NCI-H1436 treated with DMSO at 0.1 percent for 48 hours (cell line): ENCODE results near the gene CCDC183.
"Not testable (repeated sequence)": the region's sequence is repeated elsewhere in the genome, so short reads cannot be mapped to it uniquely, and the experiment has no call there.

ENCODE experiments used
- DNase-seq: peaks from one replicate; lab custom pipeline; 2025; lab: John Stamatoyannopoulos, UW

The CCDC183 gene

DNA sequence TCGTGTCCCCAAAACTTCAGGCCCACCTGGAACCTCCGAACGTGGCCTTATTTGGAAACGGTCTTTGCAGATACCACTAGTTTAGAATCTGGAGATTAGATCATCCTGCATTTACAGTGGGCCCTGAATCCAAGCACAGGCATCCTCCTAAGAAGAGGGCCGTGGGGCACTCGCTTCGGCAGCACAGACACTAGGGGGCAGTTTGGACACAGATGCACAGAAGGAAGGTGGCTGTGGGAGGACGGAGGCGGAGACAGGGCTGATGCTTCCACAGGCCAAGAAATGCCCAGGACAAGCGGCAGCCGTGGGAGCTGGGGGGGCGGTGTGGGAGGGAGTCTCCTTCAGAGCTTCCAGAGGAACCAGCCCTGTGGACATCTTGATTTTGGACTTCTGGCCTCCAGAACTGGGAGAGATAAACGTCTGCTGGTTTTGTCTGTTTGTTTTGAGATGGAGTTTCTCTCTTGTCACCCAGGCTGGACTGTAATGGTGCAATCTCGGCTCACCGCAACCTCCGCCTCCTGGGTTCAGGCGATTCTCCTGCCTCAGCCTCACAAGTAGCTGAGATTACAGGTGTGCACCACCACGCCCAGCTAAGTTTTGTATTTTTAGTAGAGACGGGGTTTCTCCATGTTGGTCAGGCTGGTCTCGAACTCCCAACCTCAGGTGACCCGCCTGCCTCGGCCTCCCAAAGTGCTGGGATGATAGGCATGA, 35.1 kb upstream of the CCDC183 start:
- DNase-seq, result not testable (repeated sequence)

DNA sequence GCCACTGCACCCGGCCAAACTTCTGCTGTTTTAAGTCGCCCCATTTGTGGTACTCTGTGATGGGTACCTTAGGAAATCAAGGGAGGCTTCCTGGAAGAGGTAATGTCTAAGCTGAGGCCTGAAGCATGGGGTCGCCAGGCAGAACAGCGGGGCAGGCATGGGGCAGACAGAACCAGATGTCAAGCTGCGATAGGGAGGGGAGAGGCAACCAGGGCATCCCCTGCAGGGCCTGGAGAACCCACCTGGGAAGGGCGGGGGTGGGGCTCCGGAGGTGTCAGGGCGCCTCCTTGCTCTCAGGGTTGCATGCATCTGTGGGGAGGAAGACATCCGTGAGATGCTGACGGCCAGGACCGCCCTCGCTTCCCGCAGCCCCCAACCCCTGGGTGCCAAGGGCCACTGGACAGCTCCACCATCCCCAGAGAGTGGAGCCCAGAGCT, 34.6 kb upstream of the CCDC183 start:
- DNase-seq, result no peak

DNA sequence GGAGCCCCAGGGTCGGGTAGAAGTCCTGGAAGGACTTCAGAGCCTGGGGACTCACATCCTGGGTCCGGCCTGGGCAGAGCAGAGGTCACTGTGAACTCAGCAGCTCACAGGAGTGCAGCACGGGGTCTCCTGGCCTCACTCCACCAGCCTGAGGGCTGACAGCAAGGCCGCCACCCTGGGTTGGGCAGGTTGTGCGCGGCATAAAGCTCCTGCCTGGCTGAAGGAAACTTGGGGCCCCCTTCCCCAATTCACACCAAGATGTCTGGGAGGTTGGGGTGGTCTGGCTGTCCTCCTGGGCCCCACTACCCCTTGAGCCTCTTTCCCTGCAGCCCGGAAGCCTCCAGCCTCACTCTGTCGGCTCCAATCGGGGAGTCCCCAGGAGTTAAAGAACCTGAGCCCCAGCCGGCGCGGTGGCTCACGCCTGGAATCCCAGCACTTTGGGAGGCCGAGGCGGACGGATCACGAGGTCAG, 33.9 kb upstream of the CCDC183 start:
- DNase-seq, result no peak

DNA sequence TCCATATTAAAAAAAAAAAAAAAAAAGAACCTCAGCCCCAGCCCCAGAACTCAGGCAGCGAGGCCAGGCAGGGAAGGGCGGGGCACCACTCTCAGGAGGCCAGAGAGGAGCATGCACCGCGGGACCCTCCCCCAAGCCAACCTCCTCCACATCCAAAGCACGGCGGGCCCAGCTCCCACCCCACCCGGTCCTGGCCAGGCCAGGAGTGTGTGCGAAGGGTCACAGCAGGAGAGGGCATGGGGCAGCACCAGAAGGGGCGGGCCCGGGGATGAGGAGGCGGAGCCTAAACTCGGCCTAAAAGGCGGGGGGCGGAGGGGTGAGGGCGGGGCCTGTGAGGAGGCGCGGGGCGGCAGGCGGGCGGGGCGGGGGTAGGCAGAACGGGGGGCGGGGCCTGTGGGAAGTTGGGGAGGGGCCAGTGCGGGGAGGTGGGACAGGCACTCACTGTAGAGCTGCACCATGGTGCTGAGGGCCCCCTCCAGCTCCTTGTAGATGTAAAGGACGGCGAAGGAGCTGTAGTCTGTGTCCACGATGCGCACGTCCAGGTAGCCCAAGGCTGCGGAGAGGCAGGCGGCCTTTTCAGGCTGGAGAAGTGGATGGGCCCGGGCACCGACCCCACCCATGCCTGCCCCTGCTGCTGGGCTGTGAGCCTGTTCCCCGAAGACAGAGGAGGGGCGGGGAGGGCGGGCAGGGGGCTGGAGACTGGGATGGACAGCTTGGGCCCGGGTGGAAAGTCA, 33.1 kb upstream of the CCDC183 start:
- no peak for DNase-seq

DNA sequence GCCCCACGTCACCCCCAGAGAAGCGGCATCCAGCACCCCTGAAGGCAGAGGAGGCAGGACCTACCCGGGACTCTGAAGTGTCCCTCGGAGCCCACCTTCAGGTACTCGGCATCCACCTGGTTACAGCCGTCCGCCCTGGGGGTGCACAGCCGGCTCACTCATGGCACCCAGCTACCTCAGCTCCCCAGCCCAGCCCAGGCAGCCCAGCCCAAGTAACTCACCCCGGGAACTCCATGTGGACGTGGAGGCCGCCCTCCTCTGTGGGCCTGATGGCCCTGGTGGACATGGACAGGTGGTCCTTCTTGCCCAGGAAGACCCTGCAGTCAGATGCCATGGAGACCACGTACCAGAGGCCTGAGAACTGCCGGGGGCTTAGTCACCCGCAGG, 32.5 kb upstream of the CCDC183 start:
- DNase-seq, result no peak

DNA sequence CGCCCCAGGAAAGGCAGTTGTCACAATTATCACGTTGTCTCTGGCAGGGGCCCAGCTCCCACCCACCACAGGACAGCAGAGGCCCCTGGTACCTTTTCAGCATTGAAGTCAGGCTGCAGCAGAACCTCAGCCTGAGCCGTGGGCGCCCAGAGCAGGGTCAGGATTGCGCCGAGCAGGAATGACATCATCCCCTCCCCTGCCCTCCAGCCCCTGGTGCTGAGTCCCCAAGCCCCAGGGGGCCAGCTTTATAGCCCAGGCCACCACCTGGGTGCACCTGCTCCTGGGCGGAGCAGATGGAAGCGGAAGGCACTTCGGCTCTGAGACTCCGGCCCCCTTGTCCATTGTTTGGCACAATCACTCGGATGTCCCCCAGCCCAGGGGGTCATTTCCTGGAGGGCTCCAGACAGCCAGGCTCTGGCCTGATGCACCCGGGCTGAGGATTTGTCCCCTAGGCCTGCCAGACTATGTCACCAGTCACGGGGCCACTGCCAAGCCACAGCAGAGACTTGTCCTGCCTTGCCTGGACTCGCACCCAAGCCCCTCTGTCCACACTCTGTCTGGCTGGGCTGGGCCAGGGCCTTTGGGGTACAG, 31.7 kb upstream of the CCDC183 start, which contains the start of gene LCN15:
LCN15 (minus strand) TSS at position 218 of the 591 bp plus-strand sequence; CDS start at position 188, 30 bp downstream.
- no peak for DNase-seq

DNA sequence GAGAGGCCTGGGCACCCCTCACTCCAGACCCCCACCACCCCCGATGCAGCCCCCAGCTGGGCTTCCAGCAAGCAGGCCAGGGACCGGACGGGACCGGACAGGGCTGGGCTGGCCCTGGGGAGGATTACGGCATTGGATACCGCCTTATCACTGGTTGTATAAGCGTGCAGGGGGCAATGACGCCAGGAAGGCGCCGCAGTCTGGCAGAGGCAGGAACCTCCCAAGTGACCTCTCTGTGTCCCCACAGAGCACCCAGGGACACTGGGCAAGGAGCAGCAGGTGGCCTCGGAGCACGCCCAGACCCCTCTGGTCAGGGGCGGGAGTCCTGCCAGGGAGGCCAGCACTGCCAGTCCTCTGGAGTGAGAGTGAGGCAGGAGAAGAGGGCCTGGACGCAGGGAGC, 31.1 kb upstream of the CCDC183 start:
- no peak for DNase-seq

DNA sequence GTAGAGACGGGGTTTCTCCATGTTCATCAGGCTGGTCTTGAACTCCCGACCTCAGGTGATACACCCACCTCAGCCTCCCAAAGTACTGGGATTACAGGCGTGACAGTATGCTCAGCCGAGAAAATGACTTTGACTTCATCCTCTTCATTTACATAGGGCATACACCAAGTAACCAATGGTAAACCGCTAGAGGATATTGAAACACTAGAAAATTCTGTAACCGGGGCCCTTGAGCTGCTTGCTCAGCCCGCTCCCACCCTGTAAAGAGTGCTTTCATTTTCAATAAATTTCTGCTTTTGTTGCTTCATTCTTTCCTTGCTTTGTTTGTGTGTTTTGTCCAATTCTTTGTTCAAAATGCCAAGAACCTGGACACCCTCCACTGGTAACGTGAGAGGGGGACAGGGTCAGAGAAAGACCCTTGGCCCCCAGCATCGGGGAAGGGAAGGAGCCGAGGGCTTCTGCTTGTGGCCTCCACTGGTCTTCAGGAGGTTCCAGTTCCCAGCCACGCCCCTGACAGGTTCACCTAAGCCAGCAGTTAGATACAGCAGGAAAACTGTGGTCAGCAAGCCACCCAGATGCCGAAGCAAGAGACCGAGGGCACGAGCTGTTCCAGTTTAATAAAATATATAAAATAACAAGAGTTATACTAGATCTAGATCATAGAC, 30.3 kb upstream of the CCDC183 start:
- DNase-seq, result not testable (repeated sequence)

DNA sequence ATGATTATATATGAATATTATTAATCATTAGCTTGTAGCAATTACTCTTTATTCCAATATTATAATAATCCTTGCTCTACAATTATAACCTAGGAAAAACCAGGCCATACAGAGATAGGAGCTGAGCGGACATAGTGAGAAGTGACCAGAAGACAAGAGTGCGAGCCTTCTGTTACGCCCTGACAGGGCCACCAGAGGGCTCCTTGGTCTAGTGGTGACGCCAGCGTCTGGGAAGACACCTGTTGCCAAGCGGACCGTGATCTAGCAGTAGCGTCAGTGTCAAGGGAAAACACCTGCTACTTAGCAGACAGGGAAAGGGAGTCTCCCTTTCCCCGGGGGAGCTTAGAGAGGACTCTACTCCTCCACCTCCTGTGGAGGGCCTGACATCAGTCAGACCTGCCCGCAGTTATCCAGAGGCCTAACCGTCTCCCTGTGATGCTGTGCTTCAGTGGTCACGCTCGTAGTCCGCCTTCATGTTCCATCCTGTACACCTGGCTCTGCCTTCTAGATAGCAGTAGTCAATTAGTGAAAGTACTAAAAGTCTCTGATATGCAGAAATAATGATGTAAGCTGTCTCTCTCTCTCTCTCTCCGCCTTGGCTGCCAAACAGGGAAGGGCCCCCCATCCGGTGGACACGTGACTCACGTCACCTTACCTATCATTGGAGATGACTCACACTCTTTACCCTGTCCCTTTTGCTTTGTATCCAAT, 29.6 kb upstream of the CCDC183 start:
- peak; percentile 26 for DNase-seq

DNA sequence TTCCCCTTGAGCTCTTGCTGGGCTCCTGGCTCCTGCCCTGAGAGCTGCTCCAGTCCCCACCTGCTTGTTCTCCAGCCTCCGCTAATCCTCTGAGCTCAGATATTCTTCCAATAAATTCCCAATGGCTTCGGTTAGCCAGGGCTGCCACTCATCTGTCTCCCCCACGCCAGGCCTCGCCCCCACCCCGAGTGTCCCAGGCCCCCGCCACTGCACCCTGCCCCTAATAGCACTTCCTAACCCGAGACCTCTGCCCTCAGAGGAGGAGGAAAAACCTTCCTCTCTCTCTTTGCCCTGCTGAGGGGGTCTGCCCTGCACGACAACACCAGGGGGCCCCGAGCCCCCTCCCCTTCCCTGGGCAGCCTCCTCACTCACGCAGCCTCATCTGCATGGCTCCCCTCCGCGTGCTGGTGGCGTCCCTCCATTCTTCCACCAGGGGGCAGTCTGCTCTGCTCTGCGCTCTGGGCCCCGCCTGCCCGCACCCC, 26.4 kb upstream of the CCDC183 start:
- no peak for DNase-seq

DNA sequence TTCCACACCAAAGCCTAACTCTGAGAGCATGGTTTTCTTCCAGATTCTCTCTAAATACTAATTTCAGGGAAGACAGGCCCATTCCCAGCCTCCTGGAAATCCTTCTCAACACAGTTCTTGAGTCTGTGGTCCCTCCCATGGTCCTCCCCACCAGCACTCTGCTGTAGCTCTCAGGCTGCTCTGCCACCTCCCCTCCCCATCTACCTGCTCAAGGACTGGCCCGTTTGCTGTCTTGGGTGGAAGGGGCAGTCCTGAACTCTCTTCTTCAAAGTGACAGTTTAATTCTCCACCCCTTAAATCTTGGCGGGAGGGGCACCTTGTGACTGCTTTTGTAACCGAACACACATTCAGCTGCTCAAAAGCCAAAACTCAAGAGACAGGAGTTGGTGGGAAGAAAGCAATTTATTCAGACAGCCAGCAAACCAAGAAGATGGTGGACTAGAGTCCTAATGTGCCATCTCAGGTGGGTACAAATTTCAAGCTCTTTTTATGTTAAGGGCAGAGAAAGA, 24.2 kb upstream of the CCDC183 start:
- DNase-seq, result no peak

DNA sequence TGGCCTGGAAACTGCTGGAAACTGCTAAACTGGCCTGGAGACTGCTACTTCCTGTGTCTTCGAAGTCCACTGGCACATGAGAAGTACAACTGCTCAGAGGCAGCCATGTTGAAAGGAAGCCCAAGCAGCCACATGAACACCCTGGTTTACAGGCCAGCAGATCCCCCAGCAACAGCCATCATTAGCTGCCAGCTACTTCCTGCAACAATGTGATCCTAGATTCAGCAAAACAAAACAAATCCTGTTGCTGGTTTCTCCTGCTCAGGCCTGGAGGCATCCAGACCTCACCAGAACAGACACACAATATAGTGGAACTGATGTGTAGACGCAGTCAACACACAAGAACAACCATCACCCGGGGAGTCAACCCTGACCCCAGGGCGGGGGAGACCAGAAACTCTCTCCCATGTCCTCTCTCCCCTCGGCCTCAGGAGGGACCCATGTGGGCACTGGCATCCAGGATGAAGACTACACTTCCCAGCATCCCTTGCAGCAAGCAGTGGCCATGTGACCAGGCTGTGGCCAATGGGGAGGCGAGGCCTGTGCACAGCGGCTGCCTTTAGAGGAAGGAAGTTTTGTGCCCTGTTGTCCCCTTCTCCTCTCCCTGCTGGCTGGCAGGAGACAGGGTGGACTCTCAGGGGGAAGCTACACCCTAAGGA, 22.6 kb upstream of the CCDC183 start:
- no peak for DNase-seq

DNA sequence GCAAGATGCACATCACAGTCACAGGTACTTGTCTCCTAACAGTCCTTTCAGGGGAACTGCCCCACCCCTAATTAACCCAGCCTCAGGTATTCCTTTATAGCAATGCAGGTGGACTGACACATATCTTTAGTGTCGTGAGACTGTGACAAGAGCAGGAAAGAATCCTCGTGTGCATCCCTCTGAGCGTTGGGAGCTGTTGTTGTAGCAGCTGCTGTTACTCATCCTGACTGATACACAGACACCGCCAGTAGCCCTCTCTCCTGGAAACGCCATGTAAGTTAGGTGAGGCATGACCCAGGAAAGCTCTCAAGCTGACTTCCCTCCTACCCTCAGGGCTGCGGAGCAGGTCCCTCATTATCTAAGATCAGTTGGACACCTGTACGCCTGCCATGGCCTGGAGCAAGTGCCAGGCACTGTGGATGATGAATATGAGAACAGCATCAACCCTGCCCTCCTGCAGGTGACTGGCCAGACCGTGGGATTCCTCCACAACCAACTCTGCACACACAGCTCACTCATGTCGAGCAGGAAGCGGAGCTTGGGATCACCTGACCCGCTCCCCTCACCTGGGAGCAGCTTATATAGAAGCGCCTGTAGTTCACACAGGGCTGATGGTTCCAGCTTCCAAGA, 21.6 kb upstream of the CCDC183 start:
- DNase-seq, result no peak

DNA sequence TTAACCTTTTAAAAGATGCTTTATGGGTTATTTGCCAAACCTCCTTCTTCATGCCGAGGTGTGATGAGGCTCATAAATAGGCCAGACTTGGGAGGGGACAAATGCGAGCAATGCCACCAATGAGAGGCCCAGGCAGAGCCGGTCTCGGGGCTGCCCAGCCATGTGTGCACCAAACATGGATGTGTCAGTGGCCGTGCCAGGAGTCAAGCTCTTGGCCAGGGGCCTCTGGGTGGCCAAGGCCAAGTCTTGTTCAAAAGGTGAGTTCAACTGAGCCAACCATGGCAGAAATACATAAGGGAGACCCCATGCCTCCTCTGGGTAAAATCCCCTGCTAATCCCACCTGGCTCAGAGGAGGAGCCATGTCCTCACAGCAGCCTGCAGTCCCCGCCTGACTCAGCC, 20.9 kb upstream of the CCDC183 start:
- no peak for DNase-seq

DNA sequence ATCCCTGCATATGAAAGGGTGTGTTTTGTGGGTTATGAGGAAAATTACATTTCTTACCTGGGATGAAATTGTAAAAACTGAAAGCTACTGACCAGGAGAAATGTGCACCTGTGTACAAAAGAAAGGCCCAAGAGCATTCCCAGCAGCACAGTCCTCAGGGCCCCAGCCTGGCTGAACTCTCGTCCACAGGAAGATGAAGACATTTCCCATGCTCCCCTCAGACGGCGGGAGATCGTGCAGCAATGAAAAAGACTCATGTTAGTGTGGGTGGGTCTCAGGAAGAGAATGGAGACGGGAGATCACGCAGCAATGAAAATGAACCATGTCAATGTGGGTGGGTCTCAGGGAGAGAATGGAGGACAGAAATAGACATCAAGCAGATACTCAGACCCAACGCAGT, 19.2 kb upstream of the CCDC183 start:
- no peak for DNase-seq

DNA sequence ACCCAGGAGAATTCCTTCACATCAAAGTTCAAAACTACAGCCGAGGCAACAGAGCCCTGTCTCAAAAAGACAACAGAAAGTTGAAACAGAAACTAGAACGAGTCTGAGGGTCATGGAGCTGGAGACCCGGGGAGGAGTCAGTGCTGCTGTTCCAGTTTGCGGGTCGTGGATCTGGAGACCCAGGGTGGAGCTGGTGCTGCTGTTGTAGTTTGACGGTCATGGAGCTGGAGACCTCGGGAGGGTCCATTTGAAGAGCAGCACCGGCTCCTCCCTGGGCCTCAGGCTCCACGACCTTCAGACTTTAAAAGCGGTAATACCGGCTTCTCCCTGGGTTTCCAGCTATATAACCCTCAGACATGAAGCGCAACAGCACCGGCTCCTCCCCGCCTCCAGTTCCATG, 18.8 kb upstream of the CCDC183 start:
- DNase-seq, result no peak

DNA sequence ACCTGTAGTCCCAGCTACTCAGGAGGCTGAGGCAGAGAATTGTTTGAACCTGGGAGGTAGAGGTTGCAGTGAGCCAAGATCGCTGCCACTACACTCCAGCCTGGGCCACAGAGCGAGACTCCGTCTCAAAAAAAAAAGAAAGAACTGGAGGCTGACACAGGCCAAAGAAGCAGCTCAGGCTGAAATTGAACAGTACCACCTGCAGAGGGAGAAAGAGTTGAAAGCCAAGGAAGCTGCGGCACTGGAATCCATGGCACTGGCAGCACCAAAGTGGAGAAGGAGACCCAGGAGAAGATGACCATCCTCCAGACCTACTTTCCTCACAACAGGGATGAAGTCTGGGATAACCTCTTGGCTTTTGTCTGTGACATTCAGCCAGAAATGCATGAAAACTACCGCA, 16.3 kb upstream of the CCDC183 start:
- DNase-seq, result no peak

DNA sequence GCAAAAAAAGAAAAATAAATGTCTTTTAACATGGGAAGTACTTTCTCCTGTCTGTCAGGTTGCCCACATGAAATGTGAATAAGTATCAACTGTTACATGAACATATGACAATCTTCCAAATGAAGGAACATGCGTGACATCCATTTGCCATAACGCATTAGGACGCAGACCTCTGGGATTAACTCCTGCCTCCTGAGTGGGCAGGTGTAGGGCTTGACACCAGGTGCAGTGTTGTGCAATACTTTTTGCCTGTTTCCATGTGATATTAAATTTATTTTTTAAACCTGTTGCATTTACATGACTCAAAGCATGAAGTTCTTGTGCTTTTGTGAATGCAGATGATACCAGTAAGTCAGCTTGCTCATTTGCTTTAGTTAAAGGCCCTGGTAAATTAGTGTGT, 13.7 kb upstream of the CCDC183 start:
- no peak for DNase-seq

DNA sequence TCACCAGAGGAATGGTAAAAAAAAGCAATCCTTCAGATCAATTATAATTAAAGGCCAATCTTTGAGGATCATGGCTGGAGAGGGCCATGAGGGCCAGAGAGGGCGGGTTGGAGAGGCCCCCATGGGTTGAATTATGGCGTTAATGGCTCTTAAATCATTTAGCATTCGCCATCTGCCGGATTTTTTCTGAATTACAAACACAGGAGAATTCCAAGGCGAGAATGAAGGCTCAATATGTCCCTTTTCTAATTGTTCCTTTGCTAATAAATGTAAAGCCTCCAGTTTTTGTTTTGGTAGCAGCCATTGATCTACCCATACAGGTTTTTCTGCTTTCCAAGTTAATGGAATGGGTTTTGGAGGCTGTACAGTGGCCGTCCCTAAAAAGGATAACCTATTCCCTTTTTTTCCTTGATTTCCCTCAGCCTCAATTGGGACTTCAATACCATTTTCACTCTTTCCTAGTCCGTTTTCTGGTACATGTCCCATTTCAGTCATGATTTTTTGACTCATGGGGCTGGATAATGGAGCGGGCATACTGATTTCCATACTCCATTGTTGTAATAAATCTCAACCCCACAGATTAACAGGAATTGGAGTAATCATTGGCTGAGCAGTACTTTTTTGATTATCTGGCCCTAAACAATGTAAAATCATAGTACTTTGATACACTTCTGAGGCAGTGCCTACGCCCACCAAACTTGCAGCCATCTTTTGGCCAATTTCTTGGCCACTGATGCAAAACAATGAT, 11.7 kb upstream of the CCDC183 start:
- DNase-seq, result no peak

DNA sequence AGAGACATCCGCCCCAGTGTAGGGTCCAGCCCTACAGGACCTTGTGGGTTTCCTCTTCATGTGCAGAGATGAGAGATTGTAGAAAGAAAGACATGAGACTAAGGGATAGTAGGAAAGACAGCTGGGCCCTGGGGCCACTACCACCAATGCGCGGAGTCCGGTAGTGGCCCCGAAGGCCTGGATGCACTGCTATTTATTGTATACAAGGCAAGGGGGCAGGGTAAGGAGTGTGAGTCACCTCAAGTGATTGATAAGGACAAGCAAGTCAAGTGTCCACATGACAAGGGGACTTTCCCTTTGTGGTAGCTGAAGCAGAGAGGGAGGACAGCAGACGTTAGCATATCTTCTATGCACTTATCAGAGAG, 11.2 kb upstream of the CCDC183 start:
- no peak for DNase-seq
